Body of pancreas (tissue), 4 donors: Measurements from ENCODE around the gene PRUNE2.

Experiments used
- POLR2A ChIP-seq, 3 donors: fragments of 450-650 bp; IDR thresholded peaks; one replicate each; pipeline ENCODE4 v1.6.1; 2016; ENCODE audit warnings: antibody characterized with exemption in 3 of 3, mild to moderate bottlenecking in 2 of 3
- TF ChIP-seq, protein P1 (sequence below), 7 experiments: fragments of 450-650 bp in 4 of 7; fragments of 200-600 bp in 3 of 7; sonication (generic) in 3 of 7; IDR thresholded peaks; one replicate each; pipeline ENCODE4 v1.5.1; 2016 to 2019; ENCODE audit warnings: antibody characterized with exemption in 7 of 7

DNA sequence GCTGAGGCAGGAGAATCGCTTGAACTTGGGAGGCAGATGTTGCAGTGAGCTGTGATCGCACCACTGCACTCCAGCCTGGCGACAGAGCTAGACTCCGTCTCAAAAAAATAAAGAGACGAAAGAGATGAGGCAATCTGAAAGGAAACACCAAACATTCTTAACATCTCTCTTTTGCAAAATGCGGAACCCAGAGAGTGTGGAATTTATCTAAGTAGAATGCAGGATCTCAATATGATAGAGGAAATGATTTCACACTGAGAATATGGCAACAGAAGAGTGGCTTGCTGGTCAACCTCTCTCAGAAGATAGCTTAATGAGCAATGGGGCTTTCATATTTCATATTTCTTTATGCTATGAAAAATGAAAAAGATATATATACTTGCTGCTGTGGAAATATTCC lies 175.1 kb downstream of the PRUNE2 start:
- no peak for TF ChIP-seq POLR2A (IDR thresholded peaks at IDR 0.05)
- TF ChIP-seq, protein P1, sequence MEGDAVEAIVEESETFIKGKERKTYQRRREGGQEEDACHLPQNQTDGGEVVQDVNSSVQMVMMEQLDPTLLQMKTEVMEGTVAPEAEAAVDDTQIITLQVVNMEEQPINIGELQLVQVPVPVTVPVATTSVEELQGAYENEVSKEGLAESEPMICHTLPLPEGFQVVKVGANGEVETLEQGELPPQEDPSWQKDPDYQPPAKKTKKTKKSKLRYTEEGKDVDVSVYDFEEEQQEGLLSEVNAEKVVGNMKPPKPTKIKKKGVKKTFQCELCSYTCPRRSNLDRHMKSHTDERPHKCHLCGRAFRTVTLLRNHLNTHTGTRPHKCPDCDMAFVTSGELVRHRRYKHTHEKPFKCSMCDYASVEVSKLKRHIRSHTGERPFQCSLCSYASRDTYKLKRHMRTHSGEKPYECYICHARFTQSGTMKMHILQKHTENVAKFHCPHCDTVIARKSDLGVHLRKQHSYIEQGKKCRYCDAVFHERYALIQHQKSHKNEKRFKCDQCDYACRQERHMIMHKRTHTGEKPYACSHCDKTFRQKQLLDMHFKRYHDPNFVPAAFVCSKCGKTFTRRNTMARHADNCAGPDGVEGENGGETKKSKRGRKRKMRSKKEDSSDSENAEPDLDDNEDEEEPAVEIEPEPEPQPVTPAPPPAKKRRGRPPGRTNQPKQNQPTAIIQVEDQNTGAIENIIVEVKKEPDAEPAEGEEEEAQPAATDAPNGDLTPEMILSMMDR (IDR thresholded peaks at IDR 0.05) = no peak
